K562 (cell line): ENCODE results near the gene UCKL1. TPM values are rescaled to one million over a fixed set of nuclear protein-coding genes. Genes with fewer than 3 reads are reported as not detected.
A peak's percentile ranks its signal among the peaks of the same experiment; 100 is the strongest.

Source experiments
- ASH1L ChIP-seq: fragments of 450-650 bp; IDR thresholded peaks from 2 replicates; pipeline ENCODE4 v1.6.1; 2018; ENCODE audit warnings: borderline replicate concordance, mild to moderate bottlenecking, low read depth; ENCODE audit not compliant: partially characterized antibody
- BCOR ChIP-seq: fragments of 450-650 bp; IDR thresholded peaks from 2 replicates; pipeline ENCODE4 v1.6.1; 2016
- KAT2B ChIP-seq: IDR thresholded peaks from one replicate; pipeline ENCODE4 v1.6.1; 2012; ENCODE audit warnings: low read depth, mild to moderate bottlenecking, control low read depth, inconsistent platforms, low read length, moderate library complexity
- KLF1 ChIP-seq: fragments of 450-650 bp; IDR thresholded peaks from 2 replicates; pipeline ENCODE4 v1.6.1; 2016; ENCODE audit warnings: missing genetic modification characterization, missing compliant biosample characterization
- NFIC ChIP-seq: fragments of 450-650 bp; IDR thresholded peaks from 2 replicates; pipeline ENCODE4 v1.6.1; 2017; ENCODE audit warnings: mild to moderate bottlenecking, inconsistent platforms
- NFIX ChIP-seq: fragments of 250-450 bp; sonication (Bioruptor Pico); IDR thresholded peaks from 2 replicates; pipeline ENCODE4 v1.4.0; 2020; ENCODE audit warnings: low read depth, mild to moderate bottlenecking, moderate library complexity
- RREB1 ChIP-seq: fragments of 250-450 bp; sonication (Bioruptor Pico); IDR thresholded peaks from 2 replicates; pipeline ENCODE4 v1.4.0; 2020
- SMAD4 ChIP-seq: fragments of 250-450 bp; sonication (Bioruptor Pico); conservative IDR thresholded peaks from 2 replicates; pipeline ENCODE4 v1.8.0; 2021; ENCODE audit warnings: inconsistent platforms, mild to moderate bottlenecking, moderate library complexity
- SNRNP70 ChIP-seq: fragments of 200-400 bp; formaldehyde crosslinking; optimal IDR thresholded peaks from 2 replicates; pipeline ENCODE3; 2017; ENCODE audit warnings: low read depth, low read length
- TAL1 ChIP-seq: fragments of 450-650 bp; IDR thresholded peaks from 2 replicates; pipeline ENCODE4 v1.6.1; 2016; ENCODE audit warnings: mild to moderate bottlenecking
- ZFP1 ChIP-seq: fragments of 450-650 bp; formaldehyde crosslinking; IDR thresholded peaks from 2 replicates; pipeline ENCODE4 v1.4.0; 2020; ENCODE audit warnings: mild to moderate bottlenecking, mixed read lengths
- ZNF511 ChIP-seq: sonication (generic); formaldehyde crosslinking; IDR thresholded peaks from 2 replicates; pipeline ENCODE4 v1.8.0; 2022; ENCODE audit warnings: mild to moderate bottlenecking, missing genetic modification reagents
- polyA plus RNA-seq, 8 experiments: library from polyadenylated mRNA; depleted of rRNA in 4 of 8; stranded (reverse) in 5 of 8; unstranded in 3 of 8; fragments of >200 nt; fragmentation: Nextera tagmentation in 2 of 8; fragmentation: Illumina TruSeq in 1 of 8; extraction: Ambion mirVana in 2 of 8; extraction: Trizol in 1 of 8; gene quantifications; 2 replicates each; pipeline versions ENCODE4 v1.2.1 to v1.2.3, GENCODE V29; 2011 to 2014; ENCODE audit warnings: inconsistent platforms in 1 of 8, missing spikeins in 1 of 8
- total RNA-seq, 7 experiments: library from RNA; depleted of rRNA in 6 of 7; stranded (reverse); fragments of >200 nt in 6 of 7; fragmentation: Illumina TruSeq in 2 of 7; extraction: Trizol in 2 of 7; gene quantifications; 2 replicates each; pipeline versions ENCODE4 v1.2.1 to v1.2.3, GENCODE V29; 2011 to 2021; ENCODE audit warnings: low replicate concordance in 1 of 7
- TF ChIP-seq, protein P1 (sequence below): sonication (generic); formaldehyde crosslinking; IDR thresholded peaks from 2 replicates; pipeline ENCODE4 v1.8.0; 2022; ENCODE audit warnings: mild to moderate bottlenecking, missing genetic modification reagents
- TF ChIP-seq, protein P2 (sequence below): fragments of 250-450 bp; sonication (Bioruptor Pico); IDR thresholded peaks from 2 replicates; pipeline ENCODE4 v1.5.0; 2021; ENCODE audit warnings: mild to moderate bottlenecking, borderline replicate concordance

The UCKL1 gene
- total and polyA plus RNA-seq, 9 of the 15 experiments (the other 6 are each of a cell fraction or from before 2014, with no cell fraction given): 3.1 to 52.8 (median 24.2) TPM

DNA sequence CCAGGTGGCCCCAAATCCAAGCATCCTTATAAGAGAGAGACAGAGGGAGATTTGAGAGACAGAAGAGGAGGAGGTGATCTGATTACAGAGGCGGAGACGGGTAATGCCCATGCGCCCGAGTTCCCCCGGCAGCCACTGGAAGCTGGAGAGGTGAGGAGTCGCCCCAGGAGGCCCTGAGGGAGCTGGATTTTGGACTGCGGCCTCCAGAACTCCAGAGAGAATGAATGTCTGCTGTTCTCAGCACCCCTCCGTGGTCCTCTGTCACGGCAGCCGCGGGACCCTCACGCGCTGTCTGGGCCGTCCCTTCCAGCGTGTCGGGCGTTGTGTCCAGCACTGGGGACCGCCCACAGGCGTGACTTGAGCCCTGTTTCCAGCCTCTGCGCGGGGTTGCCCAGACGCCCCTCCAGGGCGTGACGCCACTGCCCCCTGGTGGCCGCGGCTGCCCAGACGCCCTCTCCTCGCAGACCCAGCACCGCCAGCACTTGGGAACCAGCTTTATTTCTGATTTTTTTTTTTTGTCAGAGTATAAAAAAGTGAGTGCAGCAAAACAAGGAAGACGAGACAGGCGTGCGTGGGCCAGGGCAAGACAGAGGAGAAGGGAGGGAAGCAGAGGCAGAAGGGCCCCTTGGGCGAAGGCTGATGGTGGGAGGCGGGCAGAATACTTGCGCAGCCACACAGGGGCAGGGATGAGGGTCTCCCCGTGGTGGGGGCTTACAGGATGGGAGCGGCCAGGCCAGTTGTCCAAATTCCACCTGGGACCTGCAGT lies 17.6 kb upstream of the UCKL1 start (continued):
- TF ChIP-seq RREB1 (CRISPR knock-in tag): no peak
- no peak for TF ChIP-seq KAT2B
- no peak for TF ChIP-seq BCOR
- no peak for TF ChIP-seq ZNF511
- no peak for TF ChIP-seq ZFP1 (CRISPR knock-in tag)
- no peak for TF ChIP-seq SNRNP70
- TF ChIP-seq SMAD4: no peak; the same call in 1 of the 2 replicates
- TF ChIP-seq ASH1L: no peak
- TF ChIP-seq, protein P1, sequence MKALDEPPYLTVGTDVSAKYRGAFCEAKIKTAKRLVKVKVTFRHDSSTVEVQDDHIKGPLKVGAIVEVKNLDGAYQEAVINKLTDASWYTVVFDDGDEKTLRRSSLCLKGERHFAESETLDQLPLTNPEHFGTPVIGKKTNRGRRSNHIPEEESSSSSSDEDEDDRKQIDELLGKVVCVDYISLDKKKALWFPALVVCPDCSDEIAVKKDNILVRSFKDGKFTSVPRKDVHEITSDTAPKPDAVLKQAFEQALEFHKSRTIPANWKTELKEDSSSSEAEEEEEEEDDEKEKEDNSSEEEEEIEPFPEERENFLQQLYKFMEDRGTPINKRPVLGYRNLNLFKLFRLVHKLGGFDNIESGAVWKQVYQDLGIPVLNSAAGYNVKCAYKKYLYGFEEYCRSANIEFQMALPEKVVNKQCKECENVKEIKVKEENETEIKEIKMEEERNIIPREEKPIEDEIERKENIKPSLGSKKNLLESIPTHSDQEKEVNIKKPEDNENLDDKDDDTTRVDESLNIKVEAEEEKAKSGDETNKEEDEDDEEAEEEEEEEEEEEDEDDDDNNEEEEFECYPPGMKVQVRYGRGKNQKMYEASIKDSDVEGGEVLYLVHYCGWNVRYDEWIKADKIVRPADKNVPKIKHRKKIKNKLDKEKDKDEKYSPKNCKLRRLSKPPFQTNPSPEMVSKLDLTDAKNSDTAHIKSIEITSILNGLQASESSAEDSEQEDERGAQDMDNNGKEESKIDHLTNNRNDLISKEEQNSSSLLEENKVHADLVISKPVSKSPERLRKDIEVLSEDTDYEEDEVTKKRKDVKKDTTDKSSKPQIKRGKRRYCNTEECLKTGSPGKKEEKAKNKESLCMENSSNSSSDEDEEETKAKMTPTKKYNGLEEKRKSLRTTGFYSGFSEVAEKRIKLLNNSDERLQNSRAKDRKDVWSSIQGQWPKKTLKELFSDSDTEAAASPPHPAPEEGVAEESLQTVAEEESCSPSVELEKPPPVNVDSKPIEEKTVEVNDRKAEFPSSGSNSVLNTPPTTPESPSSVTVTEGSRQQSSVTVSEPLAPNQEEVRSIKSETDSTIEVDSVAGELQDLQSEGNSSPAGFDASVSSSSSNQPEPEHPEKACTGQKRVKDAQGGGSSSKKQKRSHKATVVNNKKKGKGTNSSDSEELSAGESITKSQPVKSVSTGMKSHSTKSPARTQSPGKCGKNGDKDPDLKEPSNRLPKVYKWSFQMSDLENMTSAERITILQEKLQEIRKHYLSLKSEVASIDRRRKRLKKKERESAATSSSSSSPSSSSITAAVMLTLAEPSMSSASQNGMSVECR: peak; percentile 66
- no peak for TF ChIP-seq TAL1
- peak; percentile 34 for TF ChIP-seq NFIC
- TF ChIP-seq, protein P2, sequence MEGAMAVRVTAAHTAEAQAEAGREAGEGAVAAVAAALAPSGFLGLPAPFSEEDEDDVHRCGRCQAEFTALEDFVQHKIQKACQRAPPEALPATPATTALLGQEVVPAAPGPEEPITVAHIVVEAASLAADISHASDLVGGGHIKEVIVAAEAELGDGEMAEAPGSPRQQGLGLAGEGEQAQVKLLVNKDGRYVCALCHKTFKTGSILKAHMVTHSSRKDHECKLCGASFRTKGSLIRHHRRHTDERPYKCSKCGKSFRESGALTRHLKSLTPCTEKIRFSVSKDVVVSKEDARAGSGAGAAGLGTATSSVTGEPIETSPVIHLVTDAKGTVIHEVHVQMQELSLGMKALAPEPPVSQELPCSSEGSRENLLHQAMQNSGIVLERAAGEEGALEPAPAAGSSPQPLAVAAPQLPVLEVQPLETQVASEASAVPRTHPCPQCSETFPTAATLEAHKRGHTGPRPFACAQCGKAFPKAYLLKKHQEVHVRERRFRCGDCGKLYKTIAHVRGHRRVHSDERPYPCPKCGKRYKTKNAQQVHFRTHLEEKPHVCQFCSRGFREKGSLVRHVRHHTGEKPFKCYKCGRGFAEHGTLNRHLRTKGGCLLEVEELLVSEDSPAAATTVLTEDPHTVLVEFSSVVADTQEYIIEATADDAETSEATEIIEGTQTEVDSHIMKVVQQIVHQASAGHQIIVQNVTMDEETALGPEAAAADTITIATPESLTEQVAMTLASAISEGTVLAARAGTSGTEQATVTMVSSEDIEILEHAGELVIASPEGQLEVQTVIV (CRISPR knock-in tag): no peak
- no peak for TF ChIP-seq NFIX
- TF ChIP-seq KLF1 (tag): peak; percentile 47; the same call in 1 of the 2 replicates
